PC-9 (cell line): ENCODE measurements around the gene STK24. TPM values are rescaled to one million over a fixed set of nuclear protein-coding genes. Genes with fewer than 3 reads are reported as not detected.

Experiments
- BruUV-seq: library from RNA; stranded (reverse); fragments of 400-500 nt; replicated peaks from 2 replicates; lab custom pipeline; 2021; lab: Mats Ljungman, UMichigan
- CTCF ChIA-PET: fragments of 300-600 bp; sonication (Branson Sonifier 250); formaldehyde crosslinking; loops from one replicate; lab custom pipeline; 2022; ENCODE audit warnings: antibody characterized with exemption; lab: Charles Lee
- POLR2A ChIA-PET: fragments of 300-600 bp; sonication (Branson Sonifier 250); formaldehyde crosslinking; loops from one replicate; lab custom pipeline; 2022; ENCODE audit warnings: antibody characterized with exemption; ENCODE audit not compliant: unreplicated experiment; lab: Charles Lee
- DNase-seq, 2 experiments: peaks; one replicate each; pipeline versions ENCODE4 v3.0.0 to v3.0.0-alpha.2; 2015 to 2022; ENCODE audit warnings: mixed read lengths in 1 of 2
- H2AFZ ChIP-seq: fragments of 200-600 bp; sonication (generic); 2 replicates; pipeline ENCODE4 v1.8.1; 2017; ENCODE audit warnings: antibody characterized with exemption
- H3F3A ChIP-seq: fragments of 200-600 bp; sonication (generic); 2 replicates; pipeline ENCODE4 v1.8.1; 2017; ENCODE audit warnings: antibody characterized with exemption, mild to moderate bottlenecking, low read depth; ENCODE audit not compliant: insufficient read depth
- H3K27ac ChIP-seq: fragments of 200-600 bp; sonication (generic); 2 replicates; pipeline ENCODE4 v1.6.1; 2016; ENCODE audit warnings: mixed run types
- H3K27me3 ChIP-seq: fragments of 200-600 bp; sonication (generic); 2 replicates; pipeline ENCODE4 v1.6.1; 2016; ENCODE audit warnings: low read depth, mixed run types; ENCODE audit not compliant: insufficient read depth
- H3K36me3 ChIP-seq: fragments of 200-600 bp; sonication (generic); 2 replicates; pipeline ENCODE4 v1.6.1; 2016; ENCODE audit warnings: low read depth, mixed run types
- H3K4me1 ChIP-seq: fragments of 200-600 bp; sonication (generic); replicated peaks from 2 replicates; pipeline ENCODE4 v1.6.1; 2016; ENCODE audit warnings: mixed run types; ENCODE audit not compliant: insufficient read depth
- H3K4me2 ChIP-seq: fragments of 200-600 bp; sonication (generic); 2 replicates; pipeline ENCODE4 v1.6.1; 2017; ENCODE audit warnings: mixed run types
- H3K4me3 ChIP-seq: fragments of 200-600 bp; sonication (generic); 2 replicates; pipeline ENCODE4 v1.6.1; 2016; ENCODE audit warnings: mixed run types
- H3K79me2 ChIP-seq: fragments of 200-600 bp; sonication (generic); 2 replicates; pipeline ENCODE4 v1.6.1; 2017; ENCODE audit warnings: low read depth, mixed run types
- H3K9me2 ChIP-seq: fragments of 200-600 bp; sonication (generic); 2 replicates; pipeline ENCODE4 v1.8.1; 2017; ENCODE audit warnings: mild to moderate bottlenecking; ENCODE audit not compliant: insufficient read depth
- H3K9me3 ChIP-seq: fragments of 200-600 bp; sonication (generic); 2 replicates; pipeline ENCODE4 v1.8.1; 2016; ENCODE audit warnings: low read depth; ENCODE audit not compliant: insufficient read depth
- H4K20me1 ChIP-seq: fragments of 200-600 bp; sonication (generic); 2 replicates; pipeline ENCODE4 v1.8.1; 2017; ENCODE audit not compliant: insufficient read depth
- CTCF ChIP-seq: fragments of 200-600 bp; sonication (generic); conservative IDR thresholded peaks from 2 replicates; pipeline ENCODE4 v1.6.1; 2017; ENCODE audit warnings: mixed run types, antibody characterized with exemption, mild to moderate bottlenecking, moderate library complexity
- EZH2 ChIP-seq: fragments of 200-600 bp; sonication (generic); IDR thresholded peaks from 2 replicates; pipeline ENCODE4 v1.8.0; 2017; ENCODE audit warnings: antibody characterized with exemption, low read depth
- intact Hi-C: fragments of 100-400 bp; cut with micrococcal nuclease; formaldehyde crosslinking; loops from one replicate; pipeline ENCODE4 v1.10.0; 2022; ENCODE audit not compliant: unreplicated experiment
- total RNA-seq: library from RNA; stranded (reverse); gene quantifications from 2 replicates; pipeline ENCODE4 v1.2.3, GENCODE V29; 2021

The STK24 gene
- total RNA-seq, 1 experiment from 2014 or later = 134 TPM

GRCh38 chr13:98438246-98439125, 138.4 kb downstream of the STK24 start:
- no TSS peak for BruUV-seq
- Histone ChIP-seq H3K79me2 (no peaks in the 10 kb centered on the region), H4K20me1 (no peaks in the 10 kb centered on the region), H3K4me2 (no peak overlapping the region), H3K9me3 (no peaks in the 10 kb centered on the region), H3K4me1 (no peaks in the 10 kb centered on the region), H3K27ac (no peak overlapping the region), H3K4me3 (no peak overlapping the region), H3K9me2 (no peaks in the 10 kb centered on the region), H3F3A (peaks cover 3% of the 10 kb centered on the region), H3K27me3 (no peaks in the 10 kb centered on the region), H2AFZ (no peak overlapping the region), H3K36me3 (no peaks in the 10 kb centered on the region)
- intact Hi-C loops = no loop called here
- POLR2A ChIA-PET = no interaction called here
- CTCF ChIA-PET = no interaction called here
- no peak for TF ChIP-seq CTCF
- no peak for TF ChIP-seq EZH2
- DNase-seq = no peak

- no peak overlapping the region for H2AFZ ChIP-seq
- no peaks in the 10 kb centered on the region for H3K9me2 ChIP-seq
- TF ChIP-seq EZH2 (no peak), CTCF (no peak)
- H3K27ac ChIP-seq = no peak overlapping the region
- H4K20me1 ChIP-seq = no peaks in the 10 kb centered on the region
- no peaks in the 10 kb centered on the region for H3K79me2 ChIP-seq
- intact Hi-C loops = no loop called here
- DNase-seq = no peak
- no peaks in the 10 kb centered on the region for H3K36me3 ChIP-seq
- BruUV-seq = no TSS peak
- ChIA-PET POLR2A (no interaction called here), CTCF (no interaction called here)
- H3K4me3 ChIP-seq = no peak overlapping the region
- H3K9me3 ChIP-seq = no peaks in the 10 kb centered on the region
- no peaks in the 10 kb centered on the region for H3K27me3 ChIP-seq
- H3K4me1 ChIP-seq = no peaks in the 10 kb centered on the region
- H3K4me2 ChIP-seq = no peak overlapping the region
- peaks cover 3% of the 10 kb centered on the region; the same call in 1 of the 2 replicates for H3F3A ChIP-seq
Measured at GRCh38 chr13:98436233-98436910, 140.5 kb downstream of the STK24 start.

GRCh38 chr13:98435376-98435775, 141.5 kb downstream of the STK24 start:
- Histone ChIP-seq H3K27me3 (no peaks in the 10 kb centered on the region), H3K4me2 (no peak overlapping the region), H3K36me3 (no peaks in the 10 kb centered on the region), H3K9me3 (no peaks in the 10 kb centered on the region), H3K9me2 (no peaks in the 10 kb centered on the region), H3F3A (peaks cover 6% of the 10 kb centered on the region; the same call in 1 of the 2 replicates), H3K4me1 (peaks cover 6% of the 10 kb centered on the region), H3K27ac (no peak overlapping the region), H3K4me3 (no peak overlapping the region), H3K79me2 (no peaks in the 10 kb centered on the region), H4K20me1 (no peaks in the 10 kb centered on the region), H2AFZ (no peak overlapping the region)
- CTCF ChIA-PET = no interaction called here
- intact Hi-C loops = no loop called here
- no TSS peak for BruUV-seq
- TF ChIP-seq EZH2 = no peak
- POLR2A ChIA-PET = no interaction called here
- no peak for DNase-seq
